Measurements from ENCODE around the gene OR2A42.
"Not testable (repeated sequence)": the region's sequence is repeated elsewhere in the genome, so short reads cannot be mapped to it uniquely, and the experiment has no call there.

OR2A42 gene

GRCh38 chr7:144239365-144239764 lies at the start of gene OR2A42:
OR2A42 (minus strand) TSS chr7:144239605; CDS start chr7:144232843, 6,762 bp downstream.
- not testable (repeated sequence) for H3K36me3 Mint-ChIP-seq (ENCODE audit: low read depth); H3K27me3 Mint-ChIP-seq; H3K4me3 Mint-ChIP-seq; DNase-seq; H3K9me3 Mint-ChIP-seq; H3K27ac Mint-ChIP-seq; H3K4me1 Mint-ChIP-seq (ENCODE audit: low read depth)

- not testable (repeated sequence) for H3K4me1 Mint-ChIP-seq (ENCODE audit: low read depth); H3K9me3 Mint-ChIP-seq; H3K27ac Mint-ChIP-seq; DNase-seq; H3K4me3 Mint-ChIP-seq; H3K27me3 Mint-ChIP-seq; H3K36me3 Mint-ChIP-seq (ENCODE audit: low read depth)
Observed at GRCh38 chr7:144287171-144287784, 47.9 kb upstream of the OR2A42 start.

- DNase-seq; H3K4me3 Mint-ChIP-seq; H3K36me3 Mint-ChIP-seq (ENCODE audit: low read depth); H3K27ac Mint-ChIP-seq; H3K4me1 Mint-ChIP-seq (ENCODE audit: low read depth); H3K9me3 Mint-ChIP-seq; H3K27me3 Mint-ChIP-seq: not testable (repeated sequence)
Observed at GRCh38 chr7:144283716-144284115, 44.3 kb upstream of the OR2A42 start.

- H3K27me3 Mint-ChIP-seq; H3K36me3 Mint-ChIP-seq (ENCODE audit: low read depth); DNase-seq; H3K4me3 Mint-ChIP-seq; H3K4me1 Mint-ChIP-seq (ENCODE audit: low read depth); H3K27ac Mint-ChIP-seq; H3K9me3 Mint-ChIP-seq: not testable (repeated sequence)
Observed at GRCh38 chr7:144282490-144282889, 43.1 kb upstream of the OR2A42 start.

GRCh38 chr7:144281981-144282380 lies 42.6 kb upstream of the OR2A42 start:
- H3K4me1 Mint-ChIP-seq (ENCODE audit: low read depth); H3K36me3 Mint-ChIP-seq (ENCODE audit: low read depth); H3K27me3 Mint-ChIP-seq; H3K4me3 Mint-ChIP-seq; DNase-seq; H3K9me3 Mint-ChIP-seq; H3K27ac Mint-ChIP-seq: not testable (repeated sequence)

GRCh38 chr7:144280010-144280409 lies 40.6 kb upstream of the OR2A42 start:
- not testable (repeated sequence) for H3K27me3 Mint-ChIP-seq; H3K4me3 Mint-ChIP-seq; H3K4me1 Mint-ChIP-seq (ENCODE audit: low read depth); H3K27ac Mint-ChIP-seq; H3K9me3 Mint-ChIP-seq; H3K36me3 Mint-ChIP-seq (ENCODE audit: low read depth); DNase-seq

GRCh38 chr7:144275281-144275680 lies 35.9 kb upstream of the OR2A42 start:
- H3K4me3 Mint-ChIP-seq; H3K27ac Mint-ChIP-seq; H3K4me1 Mint-ChIP-seq (ENCODE audit: low read depth); H3K36me3 Mint-ChIP-seq (ENCODE audit: low read depth); H3K27me3 Mint-ChIP-seq; DNase-seq; H3K9me3 Mint-ChIP-seq: not testable (repeated sequence)

- H3K4me3 Mint-ChIP-seq; H3K27me3 Mint-ChIP-seq; H3K4me1 Mint-ChIP-seq (ENCODE audit: low read depth); H3K27ac Mint-ChIP-seq; DNase-seq; H3K9me3 Mint-ChIP-seq; H3K36me3 Mint-ChIP-seq (ENCODE audit: low read depth): not testable (repeated sequence)
Observed at GRCh38 chr7:144269188-144269587, 29.8 kb upstream of the OR2A42 start, which contains the start of gene CTAGE8. CTAGE8 (minus strand) TSS chr7:144269288; CDS start chr7:144269250, 38 bp downstream.

- not testable (repeated sequence) for H3K27me3 Mint-ChIP-seq; H3K4me1 Mint-ChIP-seq (ENCODE audit: low read depth); H3K36me3 Mint-ChIP-seq (ENCODE audit: low read depth); H3K27ac Mint-ChIP-seq; H3K4me3 Mint-ChIP-seq; DNase-seq; H3K9me3 Mint-ChIP-seq
Observed at GRCh38 chr7:144264692-144265091, 25.3 kb upstream of the OR2A42 start, which contains the start of gene OR2A7. OR2A7 (minus strand) TSS chr7:144264792; CDS start chr7:144259628, 5,164 bp downstream.

- H3K4me1 Mint-ChIP-seq (ENCODE audit: low read depth); H3K27me3 Mint-ChIP-seq; H3K27ac Mint-ChIP-seq; DNase-seq; H3K36me3 Mint-ChIP-seq (ENCODE audit: low read depth); H3K4me3 Mint-ChIP-seq; H3K9me3 Mint-ChIP-seq: not testable (repeated sequence)
Observed at GRCh38 chr7:144262128-144262527, 22.7 kb upstream of the OR2A42 start.

GRCh38 chr7:144259067-144259466 lies 19.7 kb upstream of the OR2A42 start:
- not testable (repeated sequence) for H3K36me3 Mint-ChIP-seq (ENCODE audit: low read depth); H3K9me3 Mint-ChIP-seq; H3K4me1 Mint-ChIP-seq (ENCODE audit: low read depth); H3K4me3 Mint-ChIP-seq; DNase-seq; H3K27ac Mint-ChIP-seq; H3K27me3 Mint-ChIP-seq

- Mint-ChIP-seq H3K27me3 (no peaks in the 10 kb centered on the region), H3K4me1 (ENCODE audit: low read depth) (no peaks in the 10 kb centered on the region), H3K36me3 (ENCODE audit: low read depth) (no peaks in the 10 kb centered on the region), H3K27ac (no peak overlapping the region), H3K4me3 (no peak overlapping the region), H3K9me3 (no peaks in the 10 kb centered on the region)
- DNase-seq = no peak
Observed at GRCh38 chr7:144256112-144256511, 16.7 kb upstream of the OR2A42 start.

GRCh38 chr7:144255471-144255897 lies 16.1 kb upstream of the OR2A42 start:
- H3K27ac Mint-ChIP-seq = no peak overlapping the region
- H3K4me1 Mint-ChIP-seq (ENCODE audit: low read depth) = no peaks in the 10 kb centered on the region
- no peak overlapping the region for H3K4me3 Mint-ChIP-seq
- no peaks in the 10 kb centered on the region for H3K36me3 Mint-ChIP-seq (ENCODE audit: low read depth)
- no peaks in the 10 kb centered on the region for H3K27me3 Mint-ChIP-seq
- no peak for DNase-seq
- no peaks in the 10 kb centered on the region for H3K9me3 Mint-ChIP-seq

- DNase-seq; H3K4me3 Mint-ChIP-seq; H3K9me3 Mint-ChIP-seq; H3K4me1 Mint-ChIP-seq (ENCODE audit: low read depth); H3K36me3 Mint-ChIP-seq (ENCODE audit: low read depth); H3K27ac Mint-ChIP-seq; H3K27me3 Mint-ChIP-seq: not testable (repeated sequence)
Observed at GRCh38 chr7:144252307-144252706, 12.9 kb upstream of the OR2A42 start.

GRCh38 chr7:144247674-144248330 lies 8.4 kb upstream of the OR2A42 start:
- not testable (repeated sequence) for H3K27me3 Mint-ChIP-seq; H3K27ac Mint-ChIP-seq; H3K9me3 Mint-ChIP-seq; H3K36me3 Mint-ChIP-seq (ENCODE audit: low read depth); DNase-seq; H3K4me1 Mint-ChIP-seq (ENCODE audit: low read depth); H3K4me3 Mint-ChIP-seq
